HG03378 (cell line): Measurements from ENCODE around the gene SCN10A.

ENCODE experiments used
- ATAC-seq: cut with Tn5 transposase; IDR thresholded peaks from one replicate; pipeline ENCODE4 v1.9.1; 2021; ENCODE audit warnings: mild to moderate bottlenecking, moderate library complexity; ENCODE audit not compliant: unreplicated experiment

SCN10A gene

DNA sequence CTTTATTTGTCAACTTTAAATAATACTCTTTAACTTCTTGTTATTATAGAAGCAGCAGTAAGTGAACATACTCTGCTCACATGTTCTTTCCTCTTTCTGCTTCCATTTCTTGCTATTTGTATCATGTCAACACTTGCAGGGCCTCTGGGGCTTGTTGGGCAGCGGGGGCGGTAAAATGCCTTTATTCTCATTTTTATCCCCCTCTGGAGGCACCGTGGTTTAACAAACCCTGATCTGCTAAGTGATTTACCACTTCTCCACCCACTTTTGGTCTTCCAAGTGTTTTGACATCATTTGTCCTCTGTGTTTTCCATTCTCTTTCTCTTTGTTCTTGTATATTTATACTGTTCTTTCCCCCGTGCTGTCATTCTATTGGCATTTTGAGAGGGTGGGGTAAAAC is 33.9 kb downstream of the SCN10A start:
- ATAC-seq: no peak

DNA sequence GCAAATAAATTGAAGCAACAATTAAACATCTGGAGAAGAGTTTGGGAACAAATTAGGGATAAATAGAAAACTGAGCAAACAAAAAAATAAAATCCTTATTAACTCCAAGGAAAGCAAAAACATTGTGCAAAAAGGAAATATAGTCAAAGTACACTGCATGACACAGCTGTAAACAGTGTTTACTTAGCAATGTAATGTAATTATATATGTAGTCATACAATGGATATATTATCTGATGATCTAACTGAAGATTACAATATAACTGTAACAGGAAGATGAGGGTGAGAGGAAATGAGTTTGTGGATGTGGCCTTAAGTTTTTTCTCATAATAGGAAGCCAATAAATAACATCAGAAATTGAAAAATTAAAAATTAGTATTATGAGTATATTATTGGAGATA is 42.5 kb downstream of the SCN10A start:
- no peak for ATAC-seq

DNA sequence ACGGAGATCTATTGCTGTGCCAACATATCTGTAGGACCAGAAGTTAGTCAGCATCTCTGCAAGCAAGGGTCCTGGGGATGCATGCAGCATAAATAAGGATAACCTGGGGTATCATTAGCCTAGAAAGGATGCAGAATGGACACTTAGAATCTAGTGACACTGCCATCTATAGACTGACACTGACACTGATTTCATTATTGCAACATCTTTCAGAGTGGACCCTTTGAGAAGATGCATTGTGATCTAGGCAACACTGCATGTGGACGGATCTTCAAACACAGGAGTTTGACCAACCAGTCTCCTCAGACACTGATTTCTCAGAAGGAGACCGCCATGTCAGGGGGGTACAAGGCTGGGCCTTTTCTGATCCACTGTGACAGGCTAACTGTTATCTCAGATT is 52.4 kb downstream of the SCN10A start:
- ATAC-seq: no peak

GRCh38 chr3:38758557-38758956 is 57.5 kb downstream of the SCN10A start:
- ATAC-seq: no peak

DNA sequence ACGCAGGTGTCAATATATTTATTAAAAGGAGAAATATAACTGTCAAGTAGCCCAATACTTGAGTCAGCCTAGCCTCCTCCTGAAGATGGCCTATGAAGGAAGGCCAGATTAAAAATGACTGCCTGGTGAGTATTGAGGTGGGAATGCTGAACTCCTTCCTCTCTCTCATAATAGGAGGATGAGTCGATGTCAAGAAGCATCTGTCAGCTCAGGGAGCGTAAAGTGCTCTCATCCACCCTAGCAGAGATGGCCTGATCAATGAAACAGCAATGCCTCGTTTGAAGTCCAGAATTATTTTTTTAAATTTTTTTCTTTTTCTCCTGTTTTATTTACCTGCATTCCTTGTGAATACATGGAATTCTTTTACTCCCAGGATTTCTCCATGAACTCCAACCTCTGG is 58.3 kb downstream of the SCN10A start:
- ATAC-seq: no peak

DNA sequence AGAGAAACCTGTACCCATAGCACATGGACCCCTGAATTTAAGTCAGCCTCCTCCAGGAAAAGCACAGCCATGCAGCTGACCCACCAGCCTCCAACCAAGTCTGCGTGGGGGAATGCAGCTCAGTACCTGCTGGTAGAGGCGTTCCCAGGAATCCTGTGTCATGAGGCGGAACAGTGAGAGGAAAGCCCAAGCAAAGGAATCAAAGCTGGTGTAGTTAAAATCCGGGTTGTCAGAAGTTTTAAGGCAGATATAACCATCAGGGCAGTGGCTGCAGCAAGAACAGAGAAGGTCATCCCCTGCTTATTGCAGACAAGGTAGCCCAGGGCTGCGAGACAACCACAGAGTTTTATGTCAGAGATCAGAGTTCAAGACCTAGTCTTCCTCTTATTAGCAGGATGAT is 59.1 kb downstream of the SCN10A start:
- ATAC-seq: no peak

DNA sequence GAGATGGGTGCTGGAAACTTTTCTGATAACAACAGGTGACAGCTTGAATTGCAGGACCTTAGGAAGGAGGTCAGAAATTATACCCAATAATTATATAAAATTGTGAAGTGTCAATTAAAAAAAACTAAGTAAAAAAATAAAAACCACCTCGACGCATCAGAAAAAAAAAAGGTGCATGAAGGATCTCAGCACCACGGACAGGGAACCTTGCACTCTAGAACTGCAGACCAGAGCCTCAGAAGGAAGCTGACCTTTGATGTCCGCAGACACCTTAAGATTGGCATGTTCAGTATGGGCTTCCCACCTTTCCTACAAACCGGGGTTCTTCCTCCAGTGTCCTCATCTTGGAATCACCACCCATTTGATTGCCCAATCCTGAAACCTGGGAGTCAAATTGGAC is 60.9 kb downstream of the SCN10A start:
- no peak for ATAC-seq

DNA sequence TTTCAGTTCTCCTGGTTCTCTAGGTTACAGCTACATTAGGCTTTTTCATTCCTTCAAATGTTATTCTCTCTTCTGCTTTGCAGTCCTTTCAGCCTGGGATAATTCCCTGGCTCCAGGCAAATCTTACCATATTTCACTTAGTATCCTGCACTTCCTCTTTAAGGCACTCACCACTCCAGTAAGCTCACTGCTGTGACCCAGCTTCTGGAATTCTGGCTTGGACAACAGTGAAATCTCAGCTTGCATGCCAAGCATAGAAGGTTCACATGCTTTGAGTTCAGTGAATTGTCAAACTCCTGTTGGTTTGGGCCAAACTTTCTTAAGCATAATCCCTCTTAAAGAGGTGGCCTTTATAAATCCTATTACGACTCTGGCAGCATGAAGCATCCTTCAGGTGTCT is 69.4 kb downstream of the SCN10A start:
- no peak for ATAC-seq

DNA sequence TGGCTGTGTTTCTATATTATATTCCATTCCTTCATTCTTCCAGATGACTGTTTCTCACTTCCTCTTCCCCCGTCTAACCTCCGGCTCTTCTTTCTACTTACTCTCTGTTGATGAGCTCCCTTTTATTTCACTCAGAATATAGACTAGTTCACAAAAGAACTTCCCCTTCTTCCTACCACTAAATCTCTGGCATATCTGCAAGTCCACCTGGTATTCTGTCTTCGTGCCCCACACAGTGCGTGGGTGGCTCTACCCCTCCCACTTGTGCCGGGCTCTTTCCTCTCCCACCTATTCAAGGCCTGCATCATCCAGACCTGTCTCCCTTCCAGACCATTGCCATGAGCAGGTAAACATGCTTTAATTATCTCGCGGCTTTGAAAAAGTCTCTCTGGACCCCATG is 73.0 kb downstream of the SCN10A start:
- no peak for ATAC-seq

DNA sequence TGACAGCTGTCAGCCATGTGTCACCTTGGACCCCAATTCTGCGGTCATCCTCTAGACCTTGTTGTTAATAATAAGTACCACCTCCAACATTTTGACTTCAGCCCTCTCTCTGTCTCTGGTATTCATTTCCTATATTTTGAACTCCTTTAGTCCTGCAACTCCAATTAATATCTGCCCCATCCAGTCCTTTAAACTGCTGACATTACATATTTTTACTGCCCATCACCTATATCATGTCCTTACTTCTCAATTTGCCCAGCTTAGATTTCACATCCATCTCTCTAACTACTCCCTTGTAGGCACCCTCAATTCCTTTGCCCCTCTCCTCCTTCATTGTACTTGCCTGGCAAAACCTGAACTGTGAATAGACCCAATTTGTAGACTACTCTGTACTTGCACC is 73.5 kb downstream of the SCN10A start:
- ATAC-seq: no peak

- ATAC-seq: no peak
These were observed 75.5 kb downstream of the SCN10A start for GRCh38 chr3:38740537-38740936.

GRCh38 chr3:38739931-38740330 is 76.1 kb downstream of the SCN10A start:
- no peak for ATAC-seq

DNA sequence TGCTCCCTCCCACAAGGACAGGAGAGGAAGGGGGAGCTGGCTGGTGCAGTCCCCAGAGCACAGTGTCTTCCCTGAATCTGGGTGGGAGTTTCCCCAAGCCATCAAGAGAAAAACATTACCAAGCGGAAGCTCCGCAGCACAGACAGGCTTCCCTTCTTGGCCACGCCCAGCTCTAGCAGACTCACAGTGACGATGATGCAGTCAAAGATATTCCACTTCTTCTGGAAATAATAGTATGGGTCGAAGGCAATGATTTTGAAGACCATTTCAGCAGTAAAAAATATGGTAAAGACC is 76.7 kb downstream of the SCN10A start:
- no peak for ATAC-seq

DNA sequence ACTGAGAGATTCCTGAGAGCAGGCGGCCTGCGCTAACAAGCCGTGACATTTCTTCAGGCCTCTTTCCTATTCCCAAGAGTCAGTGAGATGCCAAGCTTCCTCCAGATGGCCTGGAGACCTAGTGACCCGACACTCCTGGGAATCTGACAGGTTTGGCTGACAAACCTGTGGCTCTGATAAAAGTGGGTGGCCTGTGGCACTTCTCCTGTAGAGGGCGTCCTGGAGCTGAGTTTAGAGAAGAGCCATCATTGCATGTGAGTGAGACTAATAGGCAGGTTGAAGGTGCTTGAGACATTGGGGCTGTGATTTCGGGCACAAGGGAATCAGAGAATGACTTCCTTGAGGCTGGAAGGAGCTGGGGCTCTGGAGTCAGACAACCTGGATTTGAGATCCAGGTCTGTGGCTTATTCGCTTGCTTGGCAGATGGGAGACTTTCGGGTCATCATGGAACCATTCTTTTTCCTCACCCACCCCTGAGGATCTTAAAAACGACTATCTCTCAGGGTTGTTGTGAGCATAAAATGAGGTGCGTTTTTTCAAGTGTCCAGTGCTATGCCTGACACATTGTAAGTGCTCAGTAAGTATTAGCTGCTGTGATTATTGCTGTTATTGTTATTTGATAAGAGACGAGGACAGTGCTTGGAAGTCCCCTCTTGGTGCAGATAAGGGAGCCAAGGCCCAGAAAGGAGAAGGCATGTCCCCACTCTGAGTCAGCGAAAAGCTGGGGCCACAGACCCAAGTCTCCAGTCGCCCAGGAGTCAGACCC is 77.2 kb downstream of the SCN10A start:
- ATAC-seq: no peak

- no peak for ATAC-seq
These were observed 84.5 kb downstream of the SCN10A start for GRCh38 chr3:38731522-38731921.

- ATAC-seq: no peak
These were observed 85.7 kb downstream of the SCN10A start for GRCh38 chr3:38730281-38730680.

DNA sequence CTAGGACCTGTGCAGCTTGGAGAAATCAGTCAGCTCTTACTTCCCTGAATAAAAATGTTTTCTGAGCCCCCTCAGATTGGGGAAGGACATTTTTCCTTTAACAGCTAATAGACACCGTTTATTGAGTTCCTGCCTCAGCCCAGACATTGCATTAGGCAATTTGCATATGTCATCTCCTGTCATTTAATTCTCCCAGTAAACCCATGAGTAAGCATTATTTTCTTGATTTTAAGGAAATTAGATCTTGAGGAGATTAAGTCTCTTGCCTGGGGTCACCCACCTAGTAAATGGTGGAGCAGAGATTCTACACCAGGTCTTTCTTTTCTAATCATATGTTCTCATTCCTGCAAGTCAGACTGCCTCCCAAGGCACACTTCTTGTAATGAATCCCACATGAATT is 88.0 kb downstream of the SCN10A start:
- no peak for ATAC-seq

- ATAC-seq: no peak
These were observed 89.3 kb downstream of the SCN10A start for GRCh38 chr3:38726751-38727150.

- ATAC-seq: no peak
These were observed 90.1 kb downstream of the SCN10A start for GRCh38 chr3:38725726-38726419.

- ATAC-seq: no peak
These were observed 91.7 kb downstream of the SCN10A start for GRCh38 chr3:38724392-38724736.

DNA sequence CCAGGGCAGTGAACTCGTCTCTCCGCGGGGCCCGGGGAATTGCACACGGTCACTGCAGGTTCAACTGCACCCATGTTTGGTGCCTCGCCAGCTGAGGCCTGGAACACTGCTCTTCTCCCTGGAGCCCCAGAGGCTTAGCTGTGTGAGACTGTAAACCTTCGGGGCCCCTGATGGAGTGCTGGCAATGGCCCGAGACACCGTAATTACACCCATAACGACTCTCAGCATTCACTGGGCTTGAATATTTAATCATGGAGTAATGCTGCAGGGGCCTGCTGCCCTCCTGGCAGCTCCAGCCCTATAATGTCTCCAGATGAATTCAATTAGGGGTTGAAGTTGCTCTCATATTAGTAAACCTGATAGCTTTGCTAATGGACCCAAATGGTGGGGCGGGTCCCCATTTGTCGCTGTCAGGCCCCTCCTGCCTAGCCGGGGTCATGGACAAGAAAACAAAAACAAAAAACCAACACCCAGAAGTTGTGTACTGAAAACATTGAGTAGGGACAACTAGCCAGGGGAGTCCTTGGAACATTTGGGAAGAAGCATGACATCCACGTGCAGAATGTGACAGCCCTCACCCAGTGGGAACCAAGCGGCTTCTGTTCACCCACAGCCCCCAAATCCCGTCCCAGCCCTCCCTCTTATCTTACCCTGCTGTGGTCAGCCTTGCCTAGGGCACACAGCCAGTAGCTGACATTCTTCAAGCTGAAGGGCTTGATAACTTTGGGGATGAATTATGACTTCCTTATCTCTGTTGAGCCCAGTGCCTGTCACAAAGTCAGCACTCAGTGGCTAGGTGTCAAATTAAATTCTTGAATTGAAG is 92.2 kb downstream of the SCN10A start:
- ATAC-seq: no peak
